Measurements from ENCODE around the gene NEMP1. TPM values are rescaled to one million over a fixed set of nuclear protein-coding genes. Genes with fewer than 3 reads are reported as not detected.

The NEMP1 gene
- total and polyA plus RNA-seq, 2 of the 13 experiments (the other 11 are each of a cell fraction or from before 2014, with no cell fraction given), result 11.4 to 12.9 TPM

DNA sequence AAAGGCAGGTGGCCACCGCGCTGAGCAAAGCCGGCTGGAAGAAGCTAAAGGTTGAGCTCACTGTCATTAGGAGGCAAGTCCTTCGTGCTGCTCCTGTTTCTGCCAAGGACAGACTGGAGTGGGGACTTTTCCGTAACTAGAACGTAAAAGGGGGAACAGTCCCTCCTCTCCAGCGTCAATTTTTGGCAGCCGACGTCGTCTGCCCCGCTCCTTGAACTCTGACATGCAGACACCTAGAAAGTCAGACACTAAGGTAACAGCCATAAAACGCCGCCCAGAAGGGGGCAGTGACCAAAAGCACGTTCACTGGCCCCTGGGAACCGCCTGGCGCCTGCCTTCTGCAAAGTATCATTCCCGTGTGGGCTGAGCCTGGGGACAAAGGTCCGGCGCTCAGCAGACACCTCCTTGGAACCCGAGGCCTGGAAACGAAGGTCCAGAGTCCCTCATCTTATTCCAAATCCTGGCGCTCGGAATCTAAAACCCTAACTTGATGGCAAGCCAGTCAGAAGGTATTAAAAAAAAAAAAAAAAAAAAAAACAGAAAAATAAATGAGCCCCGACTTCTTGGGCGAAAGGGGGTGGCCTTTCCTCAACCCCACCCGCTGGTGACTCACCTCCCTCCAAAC, 48.6 kb upstream of the NEMP1 start (continued):
- TF ChIP-seq, protein P1, sequence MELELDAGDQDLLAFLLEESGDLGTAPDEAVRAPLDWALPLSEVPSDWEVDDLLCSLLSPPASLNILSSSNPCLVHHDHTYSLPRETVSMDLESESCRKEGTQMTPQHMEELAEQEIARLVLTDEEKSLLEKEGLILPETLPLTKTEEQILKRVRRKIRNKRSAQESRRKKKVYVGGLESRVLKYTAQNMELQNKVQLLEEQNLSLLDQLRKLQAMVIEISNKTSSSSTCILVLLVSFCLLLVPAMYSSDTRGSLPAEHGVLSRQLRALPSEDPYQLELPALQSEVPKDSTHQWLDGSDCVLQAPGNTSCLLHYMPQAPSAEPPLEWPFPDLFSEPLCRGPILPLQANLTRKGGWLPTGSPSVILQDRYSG (CRISPR knock-in tag; IDR thresholded peaks at IDR 0.05), result no peak
- TF ChIP-seq, protein P2, sequence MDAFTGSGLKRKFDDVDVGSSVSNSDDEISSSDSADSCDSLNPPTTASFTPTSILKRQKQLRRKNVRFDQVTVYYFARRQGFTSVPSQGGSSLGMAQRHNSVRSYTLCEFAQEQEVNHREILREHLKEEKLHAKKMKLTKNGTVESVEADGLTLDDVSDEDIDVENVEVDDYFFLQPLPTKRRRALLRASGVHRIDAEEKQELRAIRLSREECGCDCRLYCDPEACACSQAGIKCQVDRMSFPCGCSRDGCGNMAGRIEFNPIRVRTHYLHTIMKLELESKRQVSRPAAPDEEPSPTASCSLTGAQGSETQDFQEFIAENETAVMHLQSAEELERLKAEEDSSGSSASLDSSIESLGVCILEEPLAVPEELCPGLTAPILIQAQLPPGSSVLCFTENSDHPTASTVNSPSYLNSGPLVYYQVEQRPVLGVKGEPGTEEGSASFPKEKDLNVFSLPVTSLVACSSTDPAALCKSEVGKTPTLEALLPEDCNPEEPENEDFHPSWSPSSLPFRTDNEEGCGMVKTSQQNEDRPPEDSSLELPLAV (CRISPR knock-in tag; conservative IDR thresholded peaks at IDR 0.05; ENCODE audit: low read depth), result no peak
- TF ChIP-seq REPIN1 (CRISPR knock-in tag; IDR thresholded peaks at IDR 0.05; ENCODE audit: borderline replicate concordance, low read depth) (0 out of 2 replicates have a peak, but pooled peaks have one; percentile 21), AGO2 (optimal IDR thresholded peaks at IDR 0.05; ENCODE audit: low read depth, low read length) (no peak), MED13 (CRISPR knock-in tag; IDR thresholded peaks at IDR 0.05) (no peak), ZNF589 (CRISPR knock-in tag; conservative IDR thresholded peaks at IDR 0.05) (no peak), POLR2G (IDR thresholded peaks at IDR 0.05; ENCODE audit: low read depth, low read length) (peak; percentile 73), MXD4 (CRISPR knock-in tag; IDR thresholded peaks at IDR 0.05) (no peak; the same call in 1 of the 2 replicates), ZNF337 (CRISPR knock-in tag; IDR thresholded peaks at IDR 0.05; ENCODE audit: borderline replicate concordance, low read depth) (no peak), SIX4 (CRISPR knock-in tag; IDR thresholded peaks at IDR 0.05) (no peak), ZNF773 (CRISPR knock-in tag; IDR thresholded peaks at IDR 0.05; ENCODE audit: borderline replicate concordance) (no peak), ARHGAP35 (CRISPR knock-in tag; IDR thresholded peaks at IDR 0.05; ENCODE audit: borderline replicate concordance) (no peak), SRF (IDR thresholded peaks at IDR 0.05; ENCODE audit: low read depth, low read length) (no peak), NFE2L2 (IDR thresholded peaks at IDR 0.05; ENCODE audit: low read length) (no peak), POGZ (CRISPR knock-in tag; IDR thresholded peaks at IDR 0.05) (no peak), ZSCAN9 (CRISPR knock-in tag; IDR thresholded peaks at IDR 0.05; ENCODE audit: borderline replicate concordance) (no peak; the same call in 1 of the 2 replicates), NFYB (CRISPR knock-in tag; IDR thresholded peaks at IDR 0.05) (0 out of 2 replicates have a peak, but pooled peaks have one; percentile 3)
- TF ChIP-seq, protein P3, sequence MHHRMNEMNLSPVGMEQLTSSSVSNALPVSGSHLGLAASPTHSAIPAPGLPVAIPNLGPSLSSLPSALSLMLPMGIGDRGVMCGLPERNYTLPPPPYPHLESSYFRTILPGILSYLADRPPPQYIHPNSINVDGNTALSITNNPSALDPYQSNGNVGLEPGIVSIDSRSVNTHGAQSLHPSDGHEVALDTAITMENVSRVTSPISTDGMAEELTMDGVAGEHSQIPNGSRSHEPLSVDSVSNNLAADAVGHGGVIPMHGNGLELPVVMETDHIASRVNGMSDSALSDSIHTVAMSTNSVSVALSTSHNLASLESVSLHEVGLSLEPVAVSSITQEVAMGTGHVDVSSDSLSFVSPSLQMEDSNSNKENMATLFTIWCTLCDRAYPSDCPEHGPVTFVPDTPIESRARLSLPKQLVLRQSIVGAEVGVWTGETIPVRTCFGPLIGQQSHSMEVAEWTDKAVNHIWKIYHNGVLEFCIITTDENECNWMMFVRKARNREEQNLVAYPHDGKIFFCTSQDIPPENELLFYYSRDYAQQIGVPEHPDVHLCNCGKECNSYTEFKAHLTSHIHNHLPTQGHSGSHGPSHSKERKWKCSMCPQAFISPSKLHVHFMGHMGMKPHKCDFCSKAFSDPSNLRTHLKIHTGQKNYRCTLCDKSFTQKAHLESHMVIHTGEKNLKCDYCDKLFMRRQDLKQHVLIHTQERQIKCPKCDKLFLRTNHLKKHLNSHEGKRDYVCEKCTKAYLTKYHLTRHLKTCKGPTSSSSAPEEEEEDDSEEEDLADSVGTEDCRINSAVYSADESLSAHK (CRISPR knock-in tag; IDR thresholded peaks at IDR 0.05; ENCODE audit: borderline replicate concordance), result no peak
- TF ChIP-seq, protein P4, sequence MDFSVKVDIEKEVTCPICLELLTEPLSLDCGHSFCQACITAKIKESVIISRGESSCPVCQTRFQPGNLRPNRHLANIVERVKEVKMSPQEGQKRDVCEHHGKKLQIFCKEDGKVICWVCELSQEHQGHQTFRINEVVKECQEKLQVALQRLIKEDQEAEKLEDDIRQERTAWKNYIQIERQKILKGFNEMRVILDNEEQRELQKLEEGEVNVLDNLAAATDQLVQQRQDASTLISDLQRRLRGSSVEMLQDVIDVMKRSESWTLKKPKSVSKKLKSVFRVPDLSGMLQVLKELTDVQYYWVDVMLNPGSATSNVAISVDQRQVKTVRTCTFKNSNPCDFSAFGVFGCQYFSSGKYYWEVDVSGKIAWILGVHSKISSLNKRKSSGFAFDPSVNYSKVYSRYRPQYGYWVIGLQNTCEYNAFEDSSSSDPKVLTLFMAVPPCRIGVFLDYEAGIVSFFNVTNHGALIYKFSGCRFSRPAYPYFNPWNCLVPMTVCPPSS (IDR thresholded peaks at IDR 0.05), result no peak
- TF ChIP-seq, protein P5, sequence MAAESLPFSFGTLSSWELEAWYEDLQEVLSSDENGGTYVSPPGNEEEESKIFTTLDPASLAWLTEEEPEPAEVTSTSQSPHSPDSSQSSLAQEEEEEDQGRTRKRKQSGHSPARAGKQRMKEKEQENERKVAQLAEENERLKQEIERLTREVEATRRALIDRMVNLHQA (CRISPR knock-in tag; IDR thresholded peaks at IDR 0.05), result no peak
- TF ChIP-seq, protein P6, sequence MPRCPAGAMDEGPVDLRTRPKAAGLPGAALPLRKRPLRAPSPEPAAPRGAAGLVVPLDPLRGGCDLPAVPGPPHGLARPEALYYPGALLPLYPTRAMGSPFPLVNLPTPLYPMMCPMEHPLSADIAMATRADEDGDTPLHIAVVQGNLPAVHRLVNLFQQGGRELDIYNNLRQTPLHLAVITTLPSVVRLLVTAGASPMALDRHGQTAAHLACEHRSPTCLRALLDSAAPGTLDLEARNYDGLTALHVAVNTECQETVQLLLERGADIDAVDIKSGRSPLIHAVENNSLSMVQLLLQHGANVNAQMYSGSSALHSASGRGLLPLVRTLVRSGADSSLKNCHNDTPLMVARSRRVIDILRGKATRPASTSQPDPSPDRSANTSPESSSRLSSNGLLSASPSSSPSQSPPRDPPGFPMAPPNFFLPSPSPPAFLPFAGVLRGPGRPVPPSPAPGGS (CRISPR knock-in tag; IDR thresholded peaks at IDR 0.05), result no peak
- TF ChIP-seq, protein P7, sequence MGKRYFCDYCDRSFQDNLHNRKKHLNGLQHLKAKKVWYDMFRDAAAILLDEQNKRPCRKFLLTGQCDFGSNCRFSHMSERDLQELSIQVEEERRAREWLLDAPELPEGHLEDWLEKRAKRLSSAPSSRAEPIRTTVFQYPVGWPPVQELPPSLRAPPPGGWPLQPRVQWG (CRISPR knock-in tag; IDR thresholded peaks at IDR 0.05; ENCODE audit: borderline replicate concordance, low read depth), result no peak

Measured in HepG2 (cell line).